Endothelial cell of umbilical vein (primary cell): ENCODE data around the gene FAM193A. TPM values are rescaled to one million over a fixed set of nuclear protein-coding genes. Genes with fewer than 3 reads are reported as not detected.
"Not testable (repeated sequence)": the region's sequence is repeated elsewhere in the genome, so short reads cannot be mapped to it uniquely, and the experiment has no call there.

Experiments
- BruUV-seq: library from RNA; stranded (reverse); fragments of 400-500 nt; replicated peaks from 2 replicates; lab custom pipeline; 2021; lab: Mats Ljungman, UMichigan
- CTCF ChIA-PET: fragments of 300-600, 350-600 bp; sonication (Branson Sonifier 250); formaldehyde crosslinking; loops from one replicate; lab custom pipeline; 2021; ENCODE audit warnings: antibody characterized with exemption, inconsistent platforms; lab: Charles Lee
- POLR2A ChIA-PET: fragments of 300-600, 350-600 bp; sonication (Branson Sonifier 250); formaldehyde crosslinking; loops from one replicate; lab custom pipeline; 2021; ENCODE audit warnings: antibody characterized with exemption, inconsistent platforms; lab: Charles Lee
- DNase-seq: peaks from one replicate; pipeline ENCODE4 v3.0.0-alpha.2; 2011; ENCODE audit warnings: low read depth, low spot score
- FAIRE-seq: peaks from 2 replicates; lab custom pipeline; 2011; peaks lifted over from hg19 to GRCh38; lab: Jason Lieb, UNC
- H2AFZ ChIP-seq: 2 replicates; pipeline ENCODE4 v1.6.0; 2012; ENCODE audit warnings: low read depth, low read length, control low read depth, inconsistent platforms
- H3K27ac ChIP-seq: 2 replicates; pipeline ENCODE4 v1.5.1; 2011; ENCODE audit warnings: low read depth, mild to moderate bottlenecking, control low read depth, low read length, moderate library complexity; ENCODE audit not compliant: insufficient read depth
- H3K27me3 ChIP-seq, 2 experiments: 2 replicates each; pipeline versions ENCODE4 v1.6.0 to v1.6.1; 2011; ENCODE audit warnings: low read length in 2 of 2, mixed read lengths in 1 of 2; ENCODE audit not compliant: control insufficient read depth in 2 of 2, insufficient read depth in 2 of 2
- H3K36me3 ChIP-seq, 2 experiments: 2 replicates in 1 of 2; 3 replicates in 1 of 2; pipeline ENCODE4 v1.5.1; 2011; ENCODE audit warnings: low read length in 2 of 2, mild to moderate bottlenecking in 1 of 2, moderate library complexity in 1 of 2; ENCODE audit not compliant: control insufficient read depth in 2 of 2, insufficient read depth in 2 of 2; ENCODE audit errors: extremely low read depth in 1 of 2
- H3K4me1 ChIP-seq: 3 replicates; pipeline ENCODE4 v1.5.1; 2011; ENCODE audit warnings: mild to moderate bottlenecking, low read length; ENCODE audit not compliant: control insufficient read depth, insufficient read depth; ENCODE audit errors: extremely low read depth
- H3K4me2 ChIP-seq: 2 replicates; pipeline ENCODE4 v1.6.1; 2011; ENCODE audit warnings: low read length, control low read depth, mixed read lengths; ENCODE audit not compliant: insufficient read depth
- H3K4me3 ChIP-seq, 3 experiments: fragments of 200-600 bp in 1 of 3; sonication (generic), shearing (Covaris generic) in 1 of 3; replicated peaks in 1 of 3; 2 replicates each; pipeline ENCODE4 v1.5.1; 2011 to 2016; ENCODE audit warnings: control low read depth in 3 of 3, low read length in 3 of 3, mild to moderate bottlenecking in 2 of 3, inconsistent platforms in 1 of 3, low read depth in 1 of 3, moderate library complexity in 1 of 3; ENCODE audit not compliant: insufficient read depth in 1 of 3
- H3K79me2 ChIP-seq: 2 replicates; pipeline ENCODE4 v1.6.0; 2012; ENCODE audit warnings: low read length, inconsistent platforms; ENCODE audit not compliant: control insufficient read depth, insufficient read depth
- H3K9ac ChIP-seq: replicated peaks from 2 replicates; pipeline ENCODE3; 2011; ENCODE audit warnings: low read length, control low read depth; ENCODE audit not compliant: insufficient read depth; ENCODE audit errors: extremely low read depth
- H3K9me1 ChIP-seq: replicated peaks from 3 replicates; pipeline ENCODE4 v1.6.0; 2011; ENCODE audit warnings: mild to moderate bottlenecking, low read length; ENCODE audit not compliant: control insufficient read depth, insufficient read depth; ENCODE audit errors: extremely low read depth
- H3K9me3 ChIP-seq: replicated peaks from 2 replicates; pipeline ENCODE4 v1.5.1; 2012; ENCODE audit warnings: low read length, inconsistent platforms; ENCODE audit not compliant: control insufficient read depth, insufficient read depth
- H4K20me1 ChIP-seq: replicated peaks from 2 replicates; pipeline ENCODE3; 2011; ENCODE audit warnings: mild to moderate bottlenecking, low read length; ENCODE audit not compliant: control insufficient read depth, insufficient read depth; ENCODE audit errors: extremely low read depth
- GATA2 ChIP-seq: IDR thresholded peaks from 2 replicates; pipeline ENCODE4 v1.7.0; 2011; ENCODE audit warnings: low read depth, mild to moderate bottlenecking, moderate library complexity, mixed read lengths, low read length; ENCODE audit not compliant: insufficient read length, insufficient read depth
- MYC ChIP-seq: IDR thresholded peaks from one replicate; pipeline ENCODE4 v1.6.1; 2011; ENCODE audit warnings: mild to moderate bottlenecking, low read depth, low read length
- dilution Hi-C: fragments of 300-500 bp; cut with MboI; formaldehyde crosslinking; loops from one replicate; pipeline ENCODE4 v1.15.0; 2019; ENCODE audit warnings: low sequenced_read_pairs; ENCODE audit not compliant: extremely low pct_ligation_motif_present
- intact Hi-C: fragments of 100-400 bp; cut with micrococcal nuclease; formaldehyde crosslinking; loops from one replicate; pipeline ENCODE4 v1.10.0; 2022
- polyA plus RNA-seq, 4 experiments: library from polyadenylated mRNA; depleted of rRNA in 3 of 4; stranded (reverse) in 3 of 4; unstranded in 1 of 4; fragments of >200 nt; gene quantifications; 2 replicates each; pipeline versions ENCODE4 v1.2.1 to v1.2.3, GENCODE V29; 2011 to 2012; ENCODE audit warnings: missing spikeins in 1 of 4
- total RNA-seq: library from RNA; stranded (reverse); gene quantifications from 2 replicates; pipeline ENCODE4 v1.2.3, GENCODE V29; 2021

Gene FAM193A
- total and polyA plus RNA-seq, 2 donors (not counting 3 experiments of a cell fraction or from before 2014, with no cell fraction given): 12.3 to 32.1 TPM

GRCh38 chr4:2617955-2618354 is 81.5 kb downstream of the FAM193A start:
- Histone ChIP-seq H3K4me1 (peaks cover 3% of the 10 kb centered on the region), H3K27me3 (no peaks in the 10 kb centered on the region), H3K36me3 (no peaks in the 10 kb centered on the region), H4K20me1 (peaks cover 3% of the 10 kb centered on the region), H3K9me1 (no peaks in the 10 kb centered on the region), H3K79me2 (peaks cover 76% of the 10 kb centered on the region), H3K4me3 (no peak overlapping the region), H2AFZ (no peak overlapping the region), H3K4me2 (no peak overlapping the region), H3K9me3 (no peaks in the 10 kb centered on the region), H3K27ac (no peak overlapping the region), H3K9ac (no peak overlapping the region)
- intact Hi-C loops: no loop called here
- BruUV-seq: no TSS peak
- FAIRE-seq: no peak
- TF ChIP-seq MYC: no peak
- no peak for TF ChIP-seq GATA2
- CTCF ChIA-PET: interaction anchor here (1.5 kb wide), 1 partner anchor 11 kb away, joined by 3 read pairs; no protein-coding TSS in a partner anchor
- DNase-seq: peak; percentile 45
- dilution Hi-C loops: no loop called here
- POLR2A ChIA-PET: no interaction called here

GRCh38 chr4:2618729-2619128 is 82.3 kb downstream of the FAM193A start:
- BruUV-seq, H2AFZ ChIP-seq, H3K4me1 ChIP-seq, dilution Hi-C loops, H4K20me1 ChIP-seq, POLR2A ChIA-PET, H3K36me3 ChIP-seq, H3K4me2 ChIP-seq, intact Hi-C loops, DNase-seq, H3K9me1 ChIP-seq, H3K27me3 ChIP-seq, H3K9ac ChIP-seq, FAIRE-seq, H3K9me3 ChIP-seq, H3K27ac ChIP-seq, H3K4me3 ChIP-seq: not testable (repeated sequence)
- CTCF ChIA-PET: interaction anchor here (1.5 kb wide), 1 partner anchor 11 kb away, joined by 3 read pairs; no protein-coding TSS in a partner anchor
- peaks cover 76% of the 10 kb centered on the region for H3K79me2 ChIP-seq
